ENCODE measurements around the gene SPACA7.

The SPACA7 gene

GRCh38 chr13:112467236-112467635 is 91.1 kb downstream of the SPACA7 start:
- no peak for DNase-seq

- DNase-seq: no peak
Observed at GRCh38 chr13:112468069-112468468, 91.9 kb downstream of the SPACA7 start.

GRCh38 chr13:112469071-112469745 is 93.1 kb downstream of the SPACA7 start:
- DNase-seq: no peak

- no peak for DNase-seq
Observed at GRCh38 chr13:112473818-112474217, 97.7 kb downstream of the SPACA7 start.

GRCh38 chr13:112474869-112475268 is 98.7 kb downstream of the SPACA7 start:
- no peak for DNase-seq

- no peak for DNase-seq
Observed at GRCh38 chr13:112475889-112476288, 99.7 kb downstream of the SPACA7 start.

- no peak for DNase-seq
Observed at GRCh38 chr13:112477070-112477619, 101.0 kb downstream of the SPACA7 start.

- DNase-seq: no peak
Observed at GRCh38 chr13:112479389-112479788, 103.2 kb downstream of the SPACA7 start.

GRCh38 chr13:112481458-112481857 is 105.3 kb downstream of the SPACA7 start:
- DNase-seq: no peak

GRCh38 chr13:112483299-112483698 is 107.1 kb downstream of the SPACA7 start:
- peak; percentile 3 for DNase-seq

All from suppressor macrophage treated with lipopolysaccharide for 4 hours (primary cell).